OCI-LY7 (cell line): ENCODE measurements around the gene NOB1. TPM values are rescaled to one million over a fixed set of nuclear protein-coding genes. Genes with fewer than 3 reads are reported as not detected.
A peak's percentile ranks its signal among the peaks of the same experiment; 100 is the strongest.

Experiments used
- BruUV-seq: library from RNA; stranded (reverse); fragments of 400-500 nt; replicated peaks from 2 replicates; lab custom pipeline; 2021; lab: Mats Ljungman, UMichigan
- CTCF ChIA-PET: fragments of 300-600 bp; sonication (Branson Sonifier 250); formaldehyde crosslinking; loops from one replicate; lab custom pipeline; 2022; ENCODE audit warnings: antibody characterized with exemption; ENCODE audit not compliant: unreplicated experiment; lab: Charles Lee
- POLR2A ChIA-PET: fragments of 300-600 bp; sonication (Branson Sonifier 250); formaldehyde crosslinking; loops from one replicate; lab custom pipeline; 2022; ENCODE audit warnings: antibody characterized with exemption; lab: Charles Lee
- DNase-seq: peaks from one replicate; pipeline ENCODE4 v3.0.0-alpha.2; 2015; ENCODE audit warnings: low spot score
- H2AFZ ChIP-seq: fragments of 200-600 bp; sonication (generic), shearing (Covaris generic); 2 replicates; pipeline ENCODE4 v1.6.1; 2014; ENCODE audit warnings: mild to moderate bottlenecking, antibody characterized with exemption, low read length, moderate library complexity
- H3K27ac ChIP-seq: fragments of 200-600 bp; sonication (generic); 2 replicates; pipeline ENCODE4 v1.5.1; 2014; ENCODE audit warnings: mixed run types, low read depth, mild to moderate bottlenecking, moderate library complexity, low read length, inconsistent platforms; ENCODE audit not compliant: poor library complexity, severe bottlenecking
- H3K36me3 ChIP-seq: fragments of 200-600 bp; sonication (generic); 2 replicates; pipeline ENCODE4 v1.6.1; 2014; ENCODE audit warnings: mild to moderate bottlenecking, antibody characterized with exemption, low read length, moderate library complexity, mixed read lengths; ENCODE audit not compliant: insufficient read depth
- H3K4me1 ChIP-seq: fragments of 200-600 bp; sonication (generic); 2 replicates; pipeline ENCODE4 v1.5.1; 2014; ENCODE audit warnings: mild to moderate bottlenecking, low read length; ENCODE audit not compliant: insufficient read depth, poor library complexity, severe bottlenecking
- H3K4me2 ChIP-seq: fragments of 200-600 bp; sonication (generic); 2 replicates; pipeline ENCODE4 v1.6.1; 2014; ENCODE audit warnings: mild to moderate bottlenecking, low read length
- H3K4me3 ChIP-seq: fragments of 200-600 bp; sonication (generic); 2 replicates; pipeline ENCODE4 v1.5.1; 2014; ENCODE audit warnings: mild to moderate bottlenecking, low read depth, low read length; ENCODE audit not compliant: poor library complexity, severe bottlenecking
- H3K79me2 ChIP-seq: fragments of 200-600 bp; sonication (generic); 2 replicates; pipeline ENCODE4 v1.6.1; 2016; ENCODE audit warnings: low read depth, mild to moderate bottlenecking, low read length, moderate library complexity, mixed read lengths; ENCODE audit not compliant: insufficient read depth
- H3K9me2 ChIP-seq: fragments of 200-600 bp; sonication (generic); 2 replicates; pipeline ENCODE4 v1.6.1; 2016; ENCODE audit warnings: mild to moderate bottlenecking, low read length, mixed read lengths; ENCODE audit not compliant: insufficient read depth
- H3K9me3 ChIP-seq: fragments of 200-600 bp; sonication (generic); 2 replicates; pipeline ENCODE4 v1.6.1; 2014; ENCODE audit warnings: mild to moderate bottlenecking, mixed run types, low read length, mixed read lengths
- H4K20me1 ChIP-seq: fragments of 200-600 bp; sonication (generic); 2 replicates; pipeline ENCODE4 v1.6.1; 2014; ENCODE audit warnings: mild to moderate bottlenecking, antibody characterized with exemption, low read length, moderate library complexity, mixed read lengths; ENCODE audit not compliant: insufficient read depth
- CTCF ChIP-seq: fragments of 200-600 bp; sonication (generic); conservative IDR thresholded peaks from 2 replicates; pipeline ENCODE4 v1.5.1; 2014; ENCODE audit warnings: mild to moderate bottlenecking, antibody characterized with exemption, low read length, moderate library complexity, mixed read lengths
- EZH2phosphoT487 ChIP-seq: fragments of 200-600 bp; sonication (generic); IDR thresholded peaks from 2 replicates; pipeline ENCODE4 v1.6.1; 2018; ENCODE audit warnings: low read depth, borderline replicate concordance, mild to moderate bottlenecking, mixed run types, antibody characterized with exemption, low read length, moderate library complexity, mixed read lengths
- intact Hi-C: fragments of 100-400 bp; cut with micrococcal nuclease; formaldehyde crosslinking; loops from one replicate; pipeline ENCODE4 v1.10.0; 2022; ENCODE audit not compliant: unreplicated experiment
- total RNA-seq, 2 experiments: library from RNA; depleted of rRNA in 1 of 2; stranded (reverse); fragments of >200 nt in 1 of 2; shearing (Covaris generic) in 1 of 2; gene quantifications; 2 replicates each; pipeline ENCODE4 v1.2.3, GENCODE V29; 2014 to 2022

Gene NOB1
- total RNA-seq, 2 experiments from 2014 or later = 36.9 to 68.7 TPM

GRCh38 chr16:69799611-69800031 is 44.9 kb upstream of the NOB1 start:
- CTCF ChIA-PET = interaction anchor here (0.5 to 0.6 kb wide), 2 partner anchors 9 to 1835 kb away, joined by 4 to 7 read pairs; no protein-coding TSS in a partner anchor
- BruUV-seq = TSS peak; percentile 37
- POLR2A ChIA-PET = no interaction called here
- intact Hi-C loops = no loop called here
- Histone ChIP-seq H3K9me3 (no peaks in the 10 kb centered on the region), H3K4me3 (no peak overlapping the region), H2AFZ (no peak overlapping the region), H3K4me1 (no peaks in the 10 kb centered on the region), H3K27ac (no peak overlapping the region), H3K4me2 (no peak overlapping the region), H3K79me2 (no peaks in the 10 kb centered on the region), H3K9me2 (no peaks in the 10 kb centered on the region), H4K20me1 (no peaks in the 10 kb centered on the region), H3K36me3 (peaks cover 22% of the 10 kb centered on the region; the same call in 1 of the 2 replicates)
- TF ChIP-seq CTCF = no peak
- TF ChIP-seq EZH2phosphoT487 = no peak
- DNase-seq = no peak

DNA sequence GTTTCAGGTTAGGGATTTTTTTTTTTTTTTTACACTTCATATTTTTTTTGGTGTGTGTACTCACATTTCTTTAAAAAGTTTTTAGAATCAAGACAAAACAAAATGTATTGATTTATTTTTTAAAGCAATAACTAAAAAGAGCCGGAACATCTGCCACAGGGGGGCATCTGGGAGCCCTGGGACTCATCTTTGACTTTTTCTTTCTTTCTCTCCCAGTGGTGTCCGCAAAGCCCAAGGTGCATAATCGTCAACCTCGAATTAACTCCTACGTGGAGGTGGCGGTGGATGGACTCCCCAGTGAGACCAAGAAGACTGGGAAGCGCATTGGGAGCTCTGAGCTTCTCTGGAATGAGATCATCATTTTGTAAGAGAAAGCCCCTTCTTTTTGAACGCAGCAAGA is 43.7 kb upstream of the NOB1 start:
- H2AFZ ChIP-seq = no peak overlapping the region
- no peaks in the 10 kb centered on the region for H3K79me2 ChIP-seq
- H3K36me3 ChIP-seq = peaks cover 26% of the 10 kb centered on the region; the same call in 1 of the 2 replicates
- no peaks in the 10 kb centered on the region for H3K4me1 ChIP-seq
- no peaks in the 10 kb centered on the region for H4K20me1 ChIP-seq
- BruUV-seq = no TSS peak
- no peaks in the 10 kb centered on the region for H3K9me3 ChIP-seq
- DNase-seq = no peak
- H3K27ac ChIP-seq = no peak overlapping the region
- H3K9me2 ChIP-seq = no peaks in the 10 kb centered on the region
- H3K4me3 ChIP-seq = no peak overlapping the region
- POLR2A ChIA-PET = no interaction called here
- TF ChIP-seq CTCF = peak; percentile 35; the same call in 1 of the 2 replicates
- TF ChIP-seq EZH2phosphoT487 = no peak
- H3K4me2 ChIP-seq = no peak overlapping the region
- CTCF ChIA-PET = no interaction called here
- intact Hi-C loops = no loop called here

DNA sequence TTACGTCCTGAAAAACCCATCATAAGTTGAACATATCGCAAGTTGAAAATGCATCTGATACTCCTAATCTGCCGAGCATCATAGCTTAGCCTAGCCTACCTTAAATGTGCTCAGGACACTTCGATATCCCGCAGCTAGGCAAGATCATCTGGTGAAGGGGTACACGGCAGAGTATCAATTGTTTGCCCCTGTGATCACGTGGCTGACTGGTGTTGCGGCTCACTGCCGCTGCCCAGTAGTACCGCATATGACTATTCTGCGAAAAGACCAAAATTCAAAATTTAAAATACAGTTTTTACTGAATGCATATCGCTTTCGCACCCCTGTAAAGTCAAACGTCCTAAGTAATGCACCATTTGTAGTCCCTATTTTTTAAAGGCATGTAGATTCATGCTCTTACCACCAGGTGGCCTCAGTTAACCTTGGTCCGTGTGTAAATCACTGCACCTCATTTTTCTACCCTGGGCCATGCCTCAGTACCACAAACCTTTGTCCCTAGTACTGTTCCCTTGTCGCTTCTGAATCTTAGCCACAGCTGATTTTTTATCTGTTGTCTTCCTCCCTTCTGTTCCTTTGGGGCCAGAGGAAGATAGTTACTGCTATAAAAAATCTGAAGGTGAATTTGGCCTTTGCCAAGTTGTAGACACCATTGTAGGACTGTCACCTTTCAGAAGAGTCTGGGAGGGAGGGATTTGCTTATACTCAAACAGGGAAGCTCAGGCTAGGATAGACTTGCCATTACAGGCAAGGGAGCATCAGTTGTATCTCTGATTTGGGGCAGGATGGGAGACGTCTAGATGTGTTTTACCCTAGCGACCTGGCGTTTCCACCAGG is 41.8 kb upstream of the NOB1 start:
- CTCF ChIA-PET = no interaction called here
- Histone ChIP-seq H3K79me2 (no peaks in the 10 kb centered on the region), H3K4me1 (no peaks in the 10 kb centered on the region), H3K9me3 (no peaks in the 10 kb centered on the region), H3K4me2 (no peak overlapping the region), H3K9me2 (no peaks in the 10 kb centered on the region), H4K20me1 (no peaks in the 10 kb centered on the region), H3K27ac (no peak overlapping the region), H2AFZ (no peak overlapping the region), H3K4me3 (no peak overlapping the region), H3K36me3 (peaks cover 35% of the 10 kb centered on the region)
- TF ChIP-seq EZH2phosphoT487 (no peak), CTCF (peak; percentile 93)
- intact Hi-C loops = loop anchor here (1.0 kb wide), 1 partner anchor 134 kb away; no protein-coding TSS in a partner anchor
- POLR2A ChIA-PET = no interaction called here
- DNase-seq = peak; percentile 70
- no TSS peak for BruUV-seq
